Measurements from ENCODE around the gene CYP27C1. TPM values are rescaled to one million over a fixed set of nuclear protein-coding genes. Genes with fewer than 3 reads are reported as not detected.

The CYP27C1 gene
- total and polyA plus RNA-seq, 9 of the 15 experiments (the other 6 are each of a cell fraction or from before 2014, with no cell fraction given), result not detected

DNA sequence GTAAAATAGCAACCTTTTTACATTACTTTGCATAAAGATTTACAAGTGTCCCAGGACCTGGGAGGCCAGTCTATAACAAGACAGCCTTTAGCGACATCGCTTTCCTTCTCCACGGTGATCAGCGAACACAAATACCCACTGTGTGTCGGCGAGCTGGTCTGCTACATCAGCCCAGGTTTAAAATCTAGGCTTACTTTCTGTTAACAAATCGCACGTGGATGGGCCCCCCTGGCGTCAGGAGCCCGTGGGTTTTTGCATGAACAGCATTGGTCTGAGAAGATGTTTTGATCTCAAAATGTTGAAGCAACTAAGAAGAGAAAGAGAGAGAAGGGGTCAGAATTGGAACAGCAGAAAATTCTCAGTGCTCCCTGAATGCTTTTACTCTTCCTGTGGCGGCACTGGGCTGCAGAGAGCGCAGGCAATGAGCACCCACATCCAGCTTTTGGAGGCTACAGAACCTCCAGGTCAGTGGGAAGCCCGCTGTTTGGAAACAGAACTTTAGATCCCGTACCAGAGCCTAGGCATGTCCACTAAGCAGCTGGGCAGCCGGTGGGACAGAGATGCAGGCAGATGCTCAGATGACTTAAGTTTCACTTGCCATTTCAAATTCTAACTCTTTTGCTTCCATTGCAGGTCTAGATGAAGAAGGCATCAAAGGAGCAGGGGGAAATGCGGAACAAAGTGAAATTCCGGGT lies 32.9 kb downstream of the CYP27C1 start:
- intact Hi-C loops (cut with micrococcal nuclease) (no loop called here), in situ Hi-C loops (cut with MboI) (no loop called here)
- Histone ChIP-seq H3K36me3 (ENCODE audit: control insufficient read depth, insufficient read depth, low read length) (no peaks in the 10 kb centered on the region), H3K4me1 (replicated peaks in 1 of 2; ENCODE audit: control insufficient read depth in 2 of 2, insufficient read depth in 2 of 2, low read length in 2 of 2) (no peaks in the 10 kb centered on the region), H3K9ac (ENCODE audit: insufficient read depth in 1 of 2, low read depth in 2 of 2, low read length in 2 of 2) (no peak overlapping the region), H4K20me1 (replicated peaks; ENCODE audit: control insufficient read depth, insufficient read depth, low read length) (no peaks in the 10 kb centered on the region), H3K27me3 (ENCODE audit: control insufficient read depth in 2 of 2, insufficient read depth in 2 of 2, low read length in 2 of 2) (peaks cover 30 to 51% of the 10 kb centered on the region in 2 experiments), H3K9me1 (ENCODE audit: control insufficient read depth, insufficient read depth, low read length) (no peaks in the 10 kb centered on the region), H3K27ac (ENCODE audit: extremely low read depth, low read depth, low read length) (no peak overlapping the region), H3K4me3 (no peak overlapping the region), H2AFZ (ENCODE audit: low read depth, low read length) (no peak overlapping the region), H3K4me2 (ENCODE audit: insufficient read depth, low read length) (no peak overlapping the region), H3K9me3 (replicated peaks; ENCODE audit: control insufficient read depth, insufficient read depth, low read depth, low read length) (no peaks in the 10 kb centered on the region), H3K79me2 (ENCODE audit: control insufficient read depth, insufficient read depth, low read length) (no peaks in the 10 kb centered on the region)
- DNase-seq (ENCODE audit: extremely low read depth in 1 of 4, low spot score in 3 of 4) (no peak), FAIRE-seq (no peak), ATAC-seq (no peak)
- no TSS peak for BruUV-seq (replicated peaks)
- ChIA-PET CTCF (ENCODE audit: low intra/inter-chr PET ratio) (no interaction called here), POLR2A (interaction anchor here (0.6 to 0.7 kb wide), 2 partner anchors 14 to 228 kb away, joined by 3 read pairs; no protein-coding TSS in a partner anchor)
- WGBS (ENCODE audit: insufficient coverage, low coverage, missing lambda C conversion rate), result 6% methylated on average over 17 of the region's 17 CpGs
- TF ChIP-seq, protein P1, sequence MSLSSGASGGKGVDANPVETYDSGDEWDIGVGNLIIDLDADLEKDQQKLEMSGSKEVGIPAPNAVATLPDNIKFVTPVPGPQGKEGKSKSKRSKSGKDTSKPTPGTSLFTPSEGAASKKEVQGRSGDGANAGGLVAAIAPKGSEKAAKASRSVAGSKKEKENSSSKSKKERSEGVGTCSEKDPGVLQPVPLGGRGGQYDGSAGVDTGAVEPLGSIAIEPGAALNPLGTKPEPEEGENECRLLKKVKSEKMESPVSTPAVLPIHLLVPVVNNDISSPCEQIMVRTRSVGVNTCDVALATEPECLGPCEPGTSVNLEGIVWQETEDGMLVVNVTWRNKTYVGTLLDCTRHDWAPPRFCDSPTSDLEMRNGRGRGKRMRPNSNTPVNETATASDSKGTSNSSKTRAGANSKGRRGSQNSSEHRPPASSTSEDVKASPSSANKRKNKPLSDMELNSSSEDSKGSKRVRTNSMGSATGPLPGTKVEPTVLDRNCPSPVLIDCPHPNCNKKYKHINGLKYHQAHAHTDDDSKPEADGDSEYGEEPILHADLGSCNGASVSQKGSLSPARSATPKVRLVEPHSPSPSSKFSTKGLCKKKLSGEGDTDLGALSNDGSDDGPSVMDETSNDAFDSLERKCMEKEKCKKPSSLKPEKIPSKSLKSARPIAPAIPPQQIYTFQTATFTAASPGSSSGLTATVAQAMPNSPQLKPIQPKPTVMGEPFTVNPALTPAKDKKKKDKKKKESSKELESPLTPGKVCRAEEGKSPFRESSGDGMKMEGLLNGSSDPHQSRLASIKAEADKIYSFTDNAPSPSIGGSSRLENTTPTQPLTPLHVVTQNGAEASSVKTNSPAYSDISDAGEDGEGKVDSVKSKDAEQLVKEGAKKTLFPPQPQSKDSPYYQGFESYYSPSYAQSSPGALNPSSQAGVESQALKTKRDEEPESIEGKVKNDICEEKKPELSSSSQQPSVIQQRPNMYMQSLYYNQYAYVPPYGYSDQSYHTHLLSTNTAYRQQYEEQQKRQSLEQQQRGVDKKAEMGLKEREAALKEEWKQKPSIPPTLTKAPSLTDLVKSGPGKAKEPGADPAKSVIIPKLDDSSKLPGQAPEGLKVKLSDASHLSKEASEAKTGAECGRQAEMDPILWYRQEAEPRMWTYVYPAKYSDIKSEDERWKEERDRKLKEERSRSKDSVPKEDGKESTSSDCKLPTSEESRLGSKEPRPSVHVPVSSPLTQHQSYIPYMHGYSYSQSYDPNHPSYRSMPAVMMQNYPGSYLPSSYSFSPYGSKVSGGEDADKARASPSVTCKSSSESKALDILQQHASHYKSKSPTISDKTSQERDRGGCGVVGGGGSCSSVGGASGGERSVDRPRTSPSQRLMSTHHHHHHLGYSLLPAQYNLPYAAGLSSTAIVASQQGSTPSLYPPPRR (CRISPR knock-in tag; IDR thresholded peaks at IDR 0.05; ENCODE audit: borderline replicate concordance), result no peak
- TF ChIP-seq DMBX1 (CRISPR knock-in tag; IDR thresholded peaks at IDR 0.05; ENCODE audit: borderline replicate concordance) (no peak), ZNF780A (CRISPR knock-in tag; IDR thresholded peaks at IDR 0.05) (no peak), HDAC8 (tag; IDR thresholded peaks at IDR 0.05) (no peak), ERF (CRISPR knock-in tag; IDR thresholded peaks at IDR 0.05) (no peak), BRD9 (IDR thresholded peaks at IDR 0.05; ENCODE audit: low read depth, partially characterized antibody) (no peak), NFE2 (IDR thresholded peaks at IDR 0.05; ENCODE audit: low read depth) (no peak), BCOR (IDR thresholded peaks at IDR 0.05) (no peak)
- TF ChIP-seq, protein P2, sequence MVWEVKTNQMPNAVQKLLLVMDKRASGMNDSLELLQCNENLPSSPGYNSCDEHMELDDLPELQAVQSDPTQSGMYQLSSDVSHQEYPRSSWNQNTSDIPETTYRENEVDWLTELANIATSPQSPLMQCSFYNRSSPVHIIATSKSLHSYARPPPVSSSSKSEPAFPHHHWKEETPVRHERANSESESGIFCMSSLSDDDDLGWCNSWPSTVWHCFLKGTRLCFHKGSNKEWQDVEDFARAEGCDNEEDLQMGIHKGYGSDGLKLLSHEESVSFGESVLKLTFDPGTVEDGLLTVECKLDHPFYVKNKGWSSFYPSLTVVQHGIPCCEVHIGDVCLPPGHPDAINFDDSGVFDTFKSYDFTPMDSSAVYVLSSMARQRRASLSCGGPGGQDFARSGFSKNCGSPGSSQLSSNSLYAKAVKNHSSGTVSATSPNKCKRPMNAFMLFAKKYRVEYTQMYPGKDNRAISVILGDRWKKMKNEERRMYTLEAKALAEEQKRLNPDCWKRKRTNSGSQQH (CRISPR knock-in tag; IDR thresholded peaks at IDR 0.05), result no peak
- TF ChIP-seq, protein P3, sequence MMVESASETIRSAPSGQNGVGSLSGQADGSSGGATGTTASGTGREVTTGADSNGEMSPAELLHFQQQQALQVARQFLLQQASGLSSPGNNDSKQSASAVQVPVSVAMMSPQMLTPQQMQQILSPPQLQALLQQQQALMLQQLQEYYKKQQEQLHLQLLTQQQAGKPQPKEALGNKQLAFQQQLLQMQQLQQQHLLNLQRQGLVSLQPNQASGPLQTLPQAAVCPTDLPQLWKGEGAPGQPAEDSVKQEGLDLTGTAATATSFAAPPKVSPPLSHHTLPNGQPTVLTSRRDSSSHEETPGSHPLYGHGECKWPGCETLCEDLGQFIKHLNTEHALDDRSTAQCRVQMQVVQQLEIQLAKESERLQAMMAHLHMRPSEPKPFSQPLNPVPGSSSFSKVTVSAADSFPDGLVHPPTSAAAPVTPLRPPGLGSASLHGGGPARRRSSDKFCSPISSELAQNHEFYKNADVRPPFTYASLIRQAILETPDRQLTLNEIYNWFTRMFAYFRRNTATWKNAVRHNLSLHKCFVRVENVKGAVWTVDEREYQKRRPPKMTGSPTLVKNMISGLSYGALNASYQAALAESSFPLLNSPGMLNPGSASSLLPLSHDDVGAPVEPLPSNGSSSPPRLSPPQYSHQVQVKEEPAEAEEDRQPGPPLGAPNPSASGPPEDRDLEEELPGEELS (CRISPR knock-in tag; IDR thresholded peaks at IDR 0.05; ENCODE audit: borderline replicate concordance), result no peak
- TF ChIP-seq, protein P4, sequence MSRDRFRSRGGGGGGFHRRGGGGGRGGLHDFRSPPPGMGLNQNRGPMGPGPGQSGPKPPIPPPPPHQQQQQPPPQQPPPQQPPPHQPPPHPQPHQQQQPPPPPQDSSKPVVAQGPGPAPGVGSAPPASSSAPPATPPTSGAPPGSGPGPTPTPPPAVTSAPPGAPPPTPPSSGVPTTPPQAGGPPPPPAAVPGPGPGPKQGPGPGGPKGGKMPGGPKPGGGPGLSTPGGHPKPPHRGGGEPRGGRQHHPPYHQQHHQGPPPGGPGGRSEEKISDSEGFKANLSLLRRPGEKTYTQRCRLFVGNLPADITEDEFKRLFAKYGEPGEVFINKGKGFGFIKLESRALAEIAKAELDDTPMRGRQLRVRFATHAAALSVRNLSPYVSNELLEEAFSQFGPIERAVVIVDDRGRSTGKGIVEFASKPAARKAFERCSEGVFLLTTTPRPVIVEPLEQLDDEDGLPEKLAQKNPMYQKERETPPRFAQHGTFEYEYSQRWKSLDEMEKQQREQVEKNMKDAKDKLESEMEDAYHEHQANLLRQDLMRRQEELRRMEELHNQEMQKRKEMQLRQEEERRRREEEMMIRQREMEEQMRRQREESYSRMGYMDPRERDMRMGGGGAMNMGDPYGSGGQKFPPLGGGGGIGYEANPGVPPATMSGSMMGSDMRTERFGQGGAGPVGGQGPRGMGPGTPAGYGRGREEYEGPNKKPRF (IDR thresholded peaks at IDR 0.05; ENCODE audit: low read depth, low read length), result no peak
